ENCODE data around the gene PCNT. TPM values are rescaled to one million over a fixed set of nuclear protein-coding genes. Genes with fewer than 3 reads are reported as not detected.

Gene PCNT
- total and polyA plus RNA-seq, 2 of the 8 experiments (the other 6 are each of a cell fraction or from before 2014, with no cell fraction given) = 9.9 to 45.1 TPM

DNA sequence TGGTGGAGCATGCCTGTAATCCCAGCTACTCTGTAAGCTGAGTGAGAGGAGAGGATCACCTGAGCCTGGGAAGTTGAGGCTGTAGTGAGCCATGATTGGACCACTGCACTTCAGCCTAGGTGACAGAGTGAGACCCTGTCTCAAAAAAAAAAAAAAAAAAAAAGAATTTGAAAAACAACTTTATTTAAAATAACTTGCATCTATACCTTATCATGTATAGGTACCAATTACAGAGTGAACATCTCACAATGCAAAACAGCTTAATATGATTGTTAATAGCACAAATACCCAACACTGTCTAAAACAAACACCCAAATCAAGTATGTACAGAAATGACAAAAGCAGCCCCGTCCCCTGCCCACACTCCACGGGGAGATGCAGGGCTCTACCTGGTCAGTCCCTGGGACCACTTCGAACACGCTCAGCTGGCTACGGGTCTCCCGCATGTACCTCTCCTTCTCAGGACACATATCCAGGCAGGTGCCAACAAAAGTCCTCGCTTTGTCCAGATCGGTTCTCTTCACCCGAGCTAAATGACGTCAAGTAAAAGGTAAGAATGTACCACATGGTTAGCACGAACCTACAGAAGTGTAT lies 49.1 kb upstream of the PCNT start:
- Histone ChIP-seq H3K4me3 (ENCODE audit: extremely low read depth in 1 of 4, insufficient read depth in 2 of 4, low read depth in 3 of 4, low read length in 4 of 4) (no peak overlapping the region), H4K5ac (ENCODE audit: insufficient read length, low read depth, low read length) (no peak overlapping the region), H3K14ac (ENCODE audit: insufficient read length) (no peak overlapping the region), H3K23me2 (ENCODE audit: low read depth, low read length) (no peaks in the 10 kb centered on the region), H4K91ac (replicated peaks; ENCODE audit: insufficient read length, low read length) (no peak overlapping the region), H3K4me2 (ENCODE audit: insufficient read depth in 1 of 2, low read depth in 2 of 2, low read length in 2 of 2) (no peak overlapping the region), H3K18ac (ENCODE audit: extremely low read depth, low read length) (no peak overlapping the region), H3K79me2 (ENCODE audit: control insufficient read depth in 1 of 2, insufficient read depth in 2 of 2, low read length in 2 of 2) (no peaks in the 10 kb centered on the region; a peak in 1 of 4 replicates), H2BK15ac (ENCODE audit: low read length) (no peak overlapping the region), H3K23ac (ENCODE audit: insufficient read length) (no peak overlapping the region), H2BK20ac (ENCODE audit: low read length) (no peak overlapping the region), H2BK5ac (ENCODE audit: low read depth, low read length) (no peak overlapping the region), H4K8ac (ENCODE audit: extremely low read depth, insufficient read depth, low read length) (no peak overlapping the region), H3K9me3 (ENCODE audit: insufficient read depth in 2 of 2, low read depth in 1 of 2, low read length in 1 of 2) (no peaks in the 10 kb centered on the region), H3K56ac (replicated peaks; ENCODE audit: insufficient read length, low read depth, low read length) (no peak overlapping the region), H3K79me1 (ENCODE audit: low read depth, low read length) (no peaks in the 10 kb centered on the region), H3K36me3 (ENCODE audit: control insufficient read depth in 2 of 4, insufficient read depth in 4 of 4, low read length in 3 of 4) (peaks cover 33 to 88% (median 69%) of the 10 kb centered on the region in 4 experiments), H3K4me1 (replicated peaks in 1 of 4; ENCODE audit: control insufficient read depth in 3 of 4, insufficient read depth in 4 of 4, low read length in 3 of 4) (no peaks in the 10 kb centered on the region), H2AK5ac (ENCODE audit: low read depth, low read length) (no peak overlapping the region), H2BK120ac (replicated peaks; ENCODE audit: low read depth, low read length) (no peak overlapping the region), H3K9ac (replicated peaks in 1 of 4; ENCODE audit: extremely low read depth in 1 of 4, low read depth in 3 of 4, low read length in 3 of 4) (no peak overlapping the region), H2AFZ (ENCODE audit: low read length) (no peak overlapping the region), H3K4ac (replicated peaks; ENCODE audit: insufficient read length, low read depth, low read length) (no peak overlapping the region), H2BK12ac (ENCODE audit: low read depth, low read length) (no peak overlapping the region), H3K27ac (ENCODE audit: low read depth, low read length) (no peak overlapping the region), H4K20me1 (replicated peaks in 1 of 2; ENCODE audit: control insufficient read depth in 1 of 2, insufficient read depth in 2 of 2, low read length in 2 of 2) (peaks cover 3 to 13% of the 10 kb centered on the region in 2 experiments), H3K27me3 (replicated peaks in 1 of 4; ENCODE audit: control insufficient read depth in 3 of 4, extremely low read depth in 1 of 4, insufficient read depth in 3 of 4, low read length in 3 of 4) (no peaks in the 10 kb centered on the region)
- TF ChIP-seq EP300 (IDR thresholded peaks at IDR 0.05; ENCODE audit: borderline replicate concordance in 1 of 2, low read depth in 2 of 2, low read length in 2 of 2) = no peak
- TF ChIP-seq BRCA1 (IDR thresholded peaks at IDR 0.05; ENCODE audit: low read depth, low read length) = no peak
- FAIRE-seq = no peak
- WGBS, 2 experiments (ENCODE audit: extremely low coverage in 1 of 2, insufficient coverage in 1 of 2, insufficient read length in 1 of 2, insufficient replicate concordance in 2 of 2, low coverage in 1 of 2, low lambda C conversion rate in 2 of 2, missing lambda C conversion rate in 1 of 2) = 91% methylated on average over 11 of the region's 11 CpGs; no CpG with 5 or more reads in 1 of the 2 experiments
- POLR2A ChIA-PET (ENCODE audit: partially characterized antibody) = interaction anchor here (0.9 kb wide), 1 partner anchor 9 kb away, joined by 3 read pairs; no protein-coding TSS in a partner anchor
- CTCF ChIA-PET (ENCODE audit: partially characterized antibody) = interaction anchor here (0.6 to 1.4 kb wide), 4 partner anchors 9 to 122 kb away, joined by 3 to 5 read pairs (median 4); no protein-coding TSS in a partner anchor
- no peak for DNase-seq (ENCODE audit: low read depth in 1 of 2, low spot score in 2 of 2)
